ENCODE data around the gene RFX4. TPM values are rescaled to one million over a fixed set of nuclear protein-coding genes. Genes with fewer than 3 reads are reported as not detected.
"Not testable (repeated sequence)": the region's sequence is repeated elsewhere in the genome, so short reads cannot be mapped to it uniquely, and the experiment has no call there.

The RFX4 gene
- total RNA-seq, 1 donor from 2014 or later = not detected

DNA sequence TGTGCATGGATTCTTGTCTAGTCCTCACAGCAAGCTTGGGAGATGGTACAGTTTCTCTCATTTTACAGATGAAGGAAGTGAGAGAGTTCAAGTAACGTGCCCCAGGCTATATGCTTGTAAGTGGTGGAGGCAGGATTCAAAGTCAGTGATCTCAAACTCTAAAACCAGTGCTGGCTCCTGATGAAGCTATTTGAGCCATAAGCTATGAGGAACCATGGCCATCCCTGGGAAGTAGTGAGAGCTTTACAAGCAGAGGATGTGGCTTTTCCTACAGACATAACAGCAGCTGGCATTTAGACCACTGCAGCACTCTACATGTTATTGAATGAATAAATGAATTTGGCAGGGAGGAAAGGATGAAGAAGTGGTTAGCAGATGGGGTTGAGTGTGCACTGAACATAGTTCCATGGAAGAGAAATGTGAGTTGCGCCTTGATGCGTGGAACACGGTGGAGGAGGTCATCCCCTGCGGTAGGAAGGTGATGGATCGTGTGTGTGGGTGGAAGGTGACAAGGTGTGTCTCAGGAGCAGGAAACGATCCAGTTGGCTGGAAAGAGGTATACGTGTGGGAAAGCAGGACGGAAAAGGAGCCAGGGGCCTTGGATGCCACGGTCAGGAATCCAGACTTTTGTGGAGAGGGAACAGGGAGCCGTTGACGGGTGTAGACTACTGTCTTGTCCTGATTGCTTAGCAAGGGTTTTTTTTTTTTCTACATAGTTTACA lies 65.2 kb downstream of the RFX4 start:
- DNase-seq = no peak

GRCh38 chr12:106648736-106649135 lies 65.9 kb downstream of the RFX4 start:
- DNase-seq = no peak

GRCh38 chr12:106651552-106651951 lies 68.7 kb downstream of the RFX4 start:
- DNase-seq = no peak

DNA sequence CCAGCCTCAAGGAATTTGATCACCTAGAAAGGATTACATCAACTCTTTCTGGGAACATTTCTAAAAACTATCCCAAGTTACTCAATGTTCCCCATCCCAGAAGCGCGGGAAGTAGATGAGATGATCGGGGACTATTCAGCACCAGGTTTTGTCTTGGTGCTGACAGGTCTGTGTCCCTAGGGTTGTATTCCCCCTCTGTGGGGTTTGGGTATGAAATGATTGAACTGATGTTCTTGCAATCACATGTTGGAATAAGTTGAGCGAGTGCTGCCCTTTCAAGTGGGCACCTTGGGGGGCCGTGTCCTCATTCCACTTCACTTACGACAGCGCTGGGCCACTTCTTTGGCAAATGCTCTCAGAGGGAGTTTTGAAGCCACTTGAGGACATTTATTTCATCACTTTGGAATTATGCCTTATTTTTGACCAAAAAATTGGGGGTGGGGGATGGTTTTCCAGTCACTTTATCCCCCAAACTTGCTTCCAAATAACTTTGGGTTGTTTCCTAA lies 69.8 kb downstream of the RFX4 start:
- no peak for DNase-seq

GRCh38 chr12:106655577-106655976 lies 72.8 kb downstream of the RFX4 start:
- no peak for DNase-seq

DNA sequence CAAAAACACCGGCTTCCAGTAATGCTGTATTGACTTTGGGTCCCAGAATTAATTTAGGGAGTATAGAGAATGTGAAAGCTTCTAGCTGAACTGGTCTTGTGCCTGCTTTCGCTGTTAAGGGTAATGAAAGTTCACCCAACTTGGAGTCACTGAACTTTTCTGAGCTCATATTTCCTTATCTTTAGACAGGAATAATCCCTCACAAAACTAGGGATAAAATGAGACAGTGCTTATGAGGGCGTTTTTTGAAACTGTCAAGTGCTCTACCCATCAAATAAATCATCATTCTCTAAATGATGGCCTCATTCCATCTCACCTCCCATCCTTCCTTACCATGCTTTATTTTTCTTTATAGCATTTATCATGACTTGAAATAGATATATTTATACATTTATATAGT lies 74.7 kb downstream of the RFX4 start:
- no peak for DNase-seq

DNA sequence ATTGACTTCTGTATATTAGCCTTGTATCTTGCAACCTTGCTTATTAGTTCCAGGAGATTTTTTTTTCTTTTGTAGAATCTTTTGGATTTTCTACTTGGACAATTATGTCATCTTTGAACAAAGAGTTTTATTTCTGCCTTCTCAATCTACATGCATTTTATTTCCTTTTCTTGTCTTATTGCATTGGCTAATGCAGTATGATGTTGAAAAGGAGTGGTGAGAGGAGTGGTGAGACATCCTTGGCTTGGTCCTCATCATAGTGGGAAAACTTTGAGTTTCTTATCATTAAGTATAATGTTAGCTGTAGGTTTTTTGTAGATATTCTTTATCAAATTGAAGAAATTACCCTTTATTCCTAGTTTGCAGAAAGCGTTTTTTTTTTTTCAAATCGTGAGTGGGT lies 80.6 kb downstream of the RFX4 start:
- no peak for DNase-seq

DNA sequence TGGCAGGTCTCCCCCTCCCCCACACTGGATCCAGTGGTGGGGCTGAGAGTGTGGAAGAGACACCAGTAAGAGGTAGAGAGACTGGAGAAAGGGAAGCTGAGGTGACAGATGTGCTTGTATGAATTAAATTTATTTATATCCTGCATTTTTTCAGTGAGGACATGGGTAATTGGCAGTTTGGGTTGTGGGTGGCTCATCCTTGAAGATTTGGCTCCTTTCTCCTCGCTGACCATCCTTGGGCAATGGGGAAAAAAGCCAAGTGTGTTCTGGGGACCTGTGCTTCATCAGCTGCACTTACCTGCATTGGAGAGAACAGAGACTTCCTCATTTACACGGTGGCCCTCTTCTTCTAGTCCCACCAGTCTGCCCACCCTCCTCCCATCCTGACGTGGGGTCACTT lies 86.4 kb downstream of the RFX4 start:
- DNase-seq = no peak

- no peak for DNase-seq
Measured at GRCh38 chr12:106670131-106670530, 87.3 kb downstream of the RFX4 start.

GRCh38 chr12:106671840-106672239 lies 89.0 kb downstream of the RFX4 start:
- DNase-seq = no peak

GRCh38 chr12:106672314-106673025 lies 89.7 kb downstream of the RFX4 start:
- no peak for DNase-seq

- no peak for DNase-seq
Measured at GRCh38 chr12:106673141-106673540, 90.3 kb downstream of the RFX4 start.

- no peak for DNase-seq
Measured at GRCh38 chr12:106675651-106676435, 93.0 kb downstream of the RFX4 start.

DNA sequence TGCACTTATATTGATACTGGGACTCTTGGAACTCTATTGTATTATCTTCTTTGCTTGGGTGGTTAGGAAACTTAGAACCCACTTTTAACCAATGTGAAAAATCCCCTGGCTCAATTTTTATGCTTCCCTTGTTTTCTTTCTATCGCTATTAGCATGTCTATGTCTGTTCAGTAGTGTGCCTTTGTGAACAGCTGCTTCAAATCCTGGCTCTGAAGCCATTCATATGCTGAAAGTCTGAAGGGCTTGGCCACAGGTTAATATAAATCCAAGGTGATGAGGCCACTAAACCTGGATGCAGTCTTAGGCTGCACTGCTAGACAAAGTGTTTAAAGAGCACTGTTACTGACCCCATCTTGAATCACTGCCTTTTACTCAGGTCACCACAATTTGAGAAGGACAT lies 96.8 kb downstream of the RFX4 start:
- no peak for DNase-seq

GRCh38 chr12:106680280-106680679 lies 97.5 kb downstream of the RFX4 start:
- DNase-seq = no peak

GRCh38 chr12:106681210-106681609 lies 98.4 kb downstream of the RFX4 start:
- no peak for DNase-seq

DNA sequence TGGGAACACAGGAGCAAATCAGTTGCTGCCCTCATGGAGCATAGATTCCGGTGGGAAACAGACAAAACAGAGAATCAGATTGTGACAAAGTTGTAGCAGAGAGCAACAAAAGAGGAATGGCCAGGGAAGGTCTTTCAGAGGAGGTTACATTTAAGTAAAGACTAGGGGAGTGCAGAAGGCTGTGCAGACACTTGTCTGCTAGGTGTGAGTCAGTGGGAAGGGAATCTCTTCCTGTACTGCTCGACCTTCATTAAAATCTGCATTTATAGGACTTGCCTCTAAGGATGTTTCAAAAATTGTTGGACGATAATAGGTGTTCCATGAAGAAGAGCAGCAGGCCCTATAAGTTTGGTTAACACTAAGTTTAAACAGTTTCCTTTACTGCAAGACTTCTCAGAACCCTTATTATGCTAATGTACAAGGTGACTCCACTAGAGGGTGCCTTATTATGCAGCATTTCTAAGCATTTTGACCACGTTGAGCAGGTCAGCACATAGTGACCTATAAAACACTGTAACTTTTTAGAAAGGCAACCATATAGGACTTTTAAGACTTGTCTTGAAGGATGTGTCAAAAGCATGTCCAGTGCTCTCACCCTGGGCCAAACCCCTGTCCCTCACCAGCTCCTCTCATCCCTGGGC lies 99.9 kb downstream of the RFX4 start:
- DNase-seq = no peak

DNA sequence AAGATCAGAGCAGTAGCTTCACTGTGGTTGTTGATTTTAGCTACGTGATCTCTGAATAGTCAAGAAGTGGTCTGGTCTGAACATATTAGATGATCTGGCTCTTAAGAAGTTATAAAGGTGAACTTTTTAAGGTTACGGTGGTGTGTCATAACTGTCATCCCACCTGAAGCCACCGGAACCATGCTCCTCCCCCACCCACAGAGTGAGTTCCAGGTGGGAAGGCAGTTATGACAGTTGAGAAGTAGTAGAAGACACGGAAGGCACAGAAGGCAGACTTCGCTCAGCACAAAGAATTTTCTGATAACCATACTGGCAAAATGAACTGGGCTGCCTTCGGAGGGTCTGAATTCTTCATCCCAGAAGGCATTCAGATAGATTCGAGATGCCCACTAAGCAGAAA lies 101.7 kb downstream of the RFX4 start:
- no peak for DNase-seq

GRCh38 chr12:106685381-106685780 lies 102.6 kb downstream of the RFX4 start:
- no peak for DNase-seq

DNA sequence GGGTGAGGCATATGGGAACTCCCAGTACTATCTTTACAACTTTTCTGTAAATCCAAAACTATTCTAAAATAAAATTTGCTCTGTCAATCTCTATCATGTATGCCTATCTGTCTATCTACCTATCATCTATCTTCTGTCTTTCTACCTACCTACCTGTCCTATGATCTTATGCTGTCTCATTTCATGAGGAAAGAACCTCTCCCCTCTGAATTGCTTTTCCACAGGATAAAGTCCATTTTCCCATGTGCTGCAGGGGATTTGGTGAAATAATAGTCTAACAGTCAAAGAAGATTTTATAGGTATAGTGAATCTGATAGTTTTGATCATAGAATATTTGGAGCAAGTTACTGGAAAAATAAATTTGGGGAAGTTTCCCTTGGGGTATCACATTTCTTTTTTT lies 104.9 kb downstream of the RFX4 start:
- DNase-seq = no peak

DNA sequence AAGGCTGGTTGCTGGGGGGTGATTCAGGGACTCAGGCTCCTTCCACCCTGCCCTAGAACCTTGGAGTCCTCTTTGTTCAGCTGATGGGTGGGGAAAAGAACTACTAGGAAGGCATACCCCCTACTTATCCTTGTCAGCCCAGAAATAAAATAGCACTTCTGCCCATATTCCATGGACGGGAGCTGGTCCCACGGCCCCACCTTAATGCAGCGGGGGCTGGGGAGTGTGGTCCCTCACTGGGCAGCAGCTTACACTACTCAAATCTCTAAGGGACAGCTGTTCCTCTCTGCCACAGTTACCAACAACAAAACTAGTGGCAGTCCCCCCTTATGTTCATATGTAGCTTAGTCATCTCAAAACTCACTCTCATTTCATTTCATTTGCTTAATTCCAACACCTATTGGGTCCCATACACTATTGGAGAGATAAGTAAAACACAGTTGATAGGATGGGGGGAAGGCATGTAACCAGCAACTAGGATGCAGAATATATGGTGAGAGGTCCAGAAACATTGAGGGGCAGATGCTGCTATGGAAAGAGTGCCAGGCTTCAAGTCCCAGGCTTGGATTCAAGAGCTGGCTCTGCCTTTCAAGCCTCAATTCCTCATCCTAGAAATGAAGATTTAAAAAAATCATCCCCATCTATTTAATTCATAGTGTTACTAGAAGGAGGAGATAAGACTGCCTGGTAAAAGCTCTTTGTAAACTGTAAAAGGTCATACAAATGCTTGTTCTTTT lies 107.9 kb downstream of the RFX4 start:
- no peak for DNase-seq

DNA sequence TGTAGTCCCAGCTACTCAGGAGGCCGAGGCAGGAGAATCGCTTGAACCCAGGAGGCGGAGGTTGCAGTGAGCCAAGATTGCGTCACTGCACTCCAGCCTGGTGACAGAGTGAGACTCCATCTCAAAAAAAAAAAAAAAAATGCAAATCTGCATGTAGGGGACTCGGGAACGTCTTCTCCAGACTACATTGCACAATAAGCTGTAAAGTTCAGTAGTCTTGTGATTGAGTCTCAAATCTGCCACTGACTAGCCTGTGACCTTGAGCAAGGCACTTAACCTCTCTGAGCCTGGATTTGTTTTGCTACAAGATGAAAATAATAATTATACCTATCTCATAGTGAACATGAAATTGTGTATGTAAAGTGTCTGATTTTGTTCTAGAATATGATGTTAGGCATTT lies 109.2 kb downstream of the RFX4 start:
- DNase-seq = not testable (repeated sequence)

All from skin of body (tissue), 2 donors.